Effector memory CD4-positive, alpha-beta T cell (primary cell): ENCODE data around the gene LYZL2.

Experiments
- DNase-seq, 3 donors: peaks; one replicate each; pipeline ENCODE4 v3.0.0-alpha.2; 2020
- H3K27ac ChIP-seq: 2 replicates; pipeline ENCODE4 v1.7.0; 2013; ENCODE audit warnings: mild to moderate bottlenecking, low read length, moderate library complexity; ENCODE audit not compliant: insufficient read depth, poor library complexity, severe bottlenecking
- H3K27me3 ChIP-seq: replicated peaks from 2 replicates; pipeline ENCODE4 v1.7.0; 2013; ENCODE audit warnings: mild to moderate bottlenecking, low read length; ENCODE audit not compliant: insufficient read depth, control insufficient read depth, poor library complexity, severe bottlenecking
- H3K36me3 ChIP-seq: 2 replicates; pipeline ENCODE4 v1.7.0; 2013; ENCODE audit warnings: mild to moderate bottlenecking, low read length, moderate library complexity; ENCODE audit not compliant: control insufficient read depth, insufficient read depth
- H3K4me1 ChIP-seq: 2 replicates; pipeline ENCODE4 v1.7.0; 2013; ENCODE audit warnings: low read length, mild to moderate bottlenecking; ENCODE audit not compliant: control insufficient read depth, insufficient read depth, poor library complexity, severe bottlenecking
- H3K4me3 ChIP-seq: 2 replicates; pipeline ENCODE4 v1.7.0; 2013; ENCODE audit warnings: low read length, low read depth, mild to moderate bottlenecking; ENCODE audit not compliant: insufficient read depth, poor library complexity, severe bottlenecking
- H3K9me3 ChIP-seq: 2 replicates; pipeline ENCODE4 v1.7.0; 2013; ENCODE audit warnings: mild to moderate bottlenecking, low read length, moderate library complexity; ENCODE audit not compliant: control insufficient read depth

Gene LYZL2

DNA sequence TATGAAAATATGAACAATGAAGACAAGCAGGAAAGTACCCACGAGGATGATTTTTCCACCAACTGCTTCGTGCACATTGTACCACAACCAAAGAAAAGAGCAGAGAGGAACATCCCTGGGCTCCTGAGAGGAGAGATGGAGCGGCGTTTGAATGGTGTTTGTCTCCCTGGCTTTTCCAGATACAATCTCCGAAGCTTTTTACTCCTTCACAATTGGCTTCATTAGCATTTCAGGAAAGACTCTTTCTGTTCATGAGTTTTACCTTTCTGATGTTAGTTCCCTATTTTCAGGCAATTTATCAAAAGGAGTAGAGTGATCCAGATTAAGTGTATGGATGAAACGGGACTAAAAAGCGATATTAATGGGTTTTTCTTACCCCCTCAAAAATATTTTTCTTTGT is 49.3 kb downstream of the LYZL2 start:
- H3K4me1 ChIP-seq, result peaks cover 5% of the 10 kb centered on the region
- H3K27ac ChIP-seq, result no peak overlapping the region
- H3K36me3 ChIP-seq, result no peaks in the 10 kb centered on the region
- H3K27me3 ChIP-seq, result no peaks in the 10 kb centered on the region
- H3K9me3 ChIP-seq, result no peaks in the 10 kb centered on the region
- no peak overlapping the region for H3K4me3 ChIP-seq
- no peak for DNase-seq

DNA sequence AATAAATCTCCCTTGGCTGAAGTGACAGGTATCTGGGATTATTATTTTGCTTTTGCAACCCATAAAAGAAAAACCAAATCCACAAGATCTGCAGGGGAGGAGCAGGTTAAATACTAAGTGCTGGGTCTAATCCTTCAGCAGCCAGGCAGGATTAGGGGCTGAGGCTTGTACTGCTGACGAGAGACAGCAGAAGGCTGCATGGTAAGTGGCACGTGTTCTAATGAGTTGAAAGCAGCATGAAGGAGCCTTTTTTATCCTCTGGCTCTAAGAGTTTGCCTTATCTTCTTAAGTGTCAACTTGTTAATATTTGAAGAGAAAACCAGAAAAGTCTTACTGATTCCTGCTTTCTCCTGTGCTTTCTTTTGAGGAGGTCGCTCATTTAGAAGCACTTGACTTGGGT is 50.0 kb downstream of the LYZL2 start:
- Histone ChIP-seq H3K36me3 (no peaks in the 10 kb centered on the region), H3K27me3 (no peaks in the 10 kb centered on the region), H3K27ac (no peak overlapping the region), H3K4me1 (peaks cover 5% of the 10 kb centered on the region), H3K4me3 (no peak overlapping the region), H3K9me3 (no peaks in the 10 kb centered on the region)
- no peak for DNase-seq

DNA sequence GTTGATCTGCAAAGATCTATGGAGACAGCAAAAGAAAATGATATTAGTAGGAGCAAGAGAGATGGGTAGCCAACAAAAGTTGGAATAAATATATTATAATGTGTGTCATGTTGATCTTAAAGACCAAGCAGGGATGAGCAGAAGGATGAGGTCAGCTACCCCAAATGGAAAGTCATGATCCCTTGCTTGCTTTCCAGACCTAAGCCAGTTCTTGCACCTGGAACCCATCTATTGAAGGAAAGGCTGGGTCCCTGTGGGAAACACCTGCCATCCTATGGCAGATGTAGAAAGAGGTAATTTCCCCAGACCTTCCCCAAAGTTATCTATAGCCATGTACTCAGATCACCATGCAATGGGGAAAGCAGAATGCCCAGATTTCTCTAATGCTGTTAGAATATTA is 52.5 kb downstream of the LYZL2 start:
- Histone ChIP-seq H3K4me1 (no peaks in the 10 kb centered on the region), H3K4me3 (no peak overlapping the region), H3K9me3 (no peaks in the 10 kb centered on the region), H3K27ac (no peak overlapping the region), H3K27me3 (no peaks in the 10 kb centered on the region), H3K36me3 (no peaks in the 10 kb centered on the region)
- DNase-seq, result no peak

DNA sequence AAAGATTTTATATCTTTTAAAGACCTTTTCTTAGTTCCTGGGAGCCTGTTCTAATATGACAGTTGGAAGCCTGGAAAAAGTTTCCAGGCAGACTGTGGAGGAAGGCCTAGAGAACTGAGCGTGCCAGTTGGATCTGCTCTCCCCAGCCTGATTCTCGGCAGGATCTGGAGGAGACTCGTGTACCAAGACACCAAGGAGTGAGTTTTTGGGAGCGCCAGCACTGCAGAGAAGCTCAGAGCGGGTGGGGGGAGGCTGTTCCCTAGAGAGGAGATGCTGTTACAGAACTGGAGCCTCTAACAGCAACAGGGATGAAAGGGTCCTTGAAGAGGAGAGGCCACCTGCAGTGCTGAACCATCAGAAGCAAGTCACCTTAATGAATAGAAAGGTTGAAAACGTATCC is 52.9 kb downstream of the LYZL2 start:
- Histone ChIP-seq H3K4me3 (no peak overlapping the region), H3K9me3 (no peaks in the 10 kb centered on the region), H3K4me1 (no peaks in the 10 kb centered on the region), H3K27me3 (no peaks in the 10 kb centered on the region), H3K27ac (no peak overlapping the region), H3K36me3 (no peaks in the 10 kb centered on the region)
- DNase-seq, result no peak

DNA sequence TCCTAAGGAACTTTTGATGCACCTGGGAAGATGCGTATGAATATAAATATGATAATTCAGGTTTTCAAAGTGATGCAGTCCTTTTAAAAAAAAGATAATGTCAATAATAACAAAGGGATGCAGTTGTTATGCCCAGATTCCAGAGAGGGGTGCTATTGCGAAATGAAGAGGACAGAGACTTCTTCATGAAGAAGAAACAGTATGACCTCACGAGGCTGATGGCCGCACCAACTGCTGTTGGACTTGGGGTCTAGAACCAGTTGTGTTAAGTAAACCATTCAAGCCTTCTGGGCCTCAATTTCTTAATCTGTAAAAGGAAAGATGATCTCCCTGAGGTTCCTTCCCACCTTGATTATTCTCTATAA is 55.1 kb downstream of the LYZL2 start:
- Histone ChIP-seq H3K4me3 (no peak overlapping the region), H3K4me1 (no peaks in the 10 kb centered on the region), H3K9me3 (no peaks in the 10 kb centered on the region), H3K36me3 (no peaks in the 10 kb centered on the region), H3K27ac (no peak overlapping the region), H3K27me3 (no peaks in the 10 kb centered on the region)
- no peak for DNase-seq

DNA sequence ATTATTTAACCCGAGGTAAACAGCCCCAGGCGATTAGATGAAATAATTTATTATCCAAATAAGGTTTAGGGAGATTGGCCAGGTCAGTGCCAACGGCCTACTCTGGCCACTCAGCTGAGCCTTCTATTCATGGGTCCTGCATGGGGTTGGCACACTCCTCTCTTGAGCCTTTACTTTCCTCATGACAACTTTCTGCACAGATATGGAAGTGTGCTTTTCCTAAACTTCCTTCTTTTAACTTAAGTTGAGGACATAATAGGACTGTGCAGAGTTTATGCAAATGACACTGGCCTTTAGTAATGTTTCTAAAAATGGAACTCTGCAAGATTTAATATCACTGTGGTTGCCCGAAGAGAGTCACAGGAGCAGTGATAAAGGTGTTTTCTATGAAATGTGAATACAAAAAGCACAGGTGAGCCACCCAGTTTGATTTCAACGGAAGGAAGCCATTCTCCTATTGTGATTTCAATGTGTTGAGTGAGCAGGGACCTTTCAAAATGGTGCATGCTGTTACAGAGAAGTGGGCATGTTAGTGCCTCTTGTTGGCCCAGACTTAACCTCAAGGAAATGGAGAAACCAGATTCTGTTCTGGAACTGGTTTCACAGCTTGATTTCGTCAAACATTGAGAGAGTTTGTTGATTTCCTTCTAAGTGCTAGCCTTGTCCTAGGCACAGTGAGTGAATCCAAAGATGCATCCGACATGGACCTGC is 55.7 kb downstream of the LYZL2 start:
- DNase-seq, result no peak
- no peaks in the 10 kb centered on the region for H3K36me3 ChIP-seq
- no peaks in the 10 kb centered on the region for H3K4me1 ChIP-seq
- no peak overlapping the region for H3K27ac ChIP-seq
- no peaks in the 10 kb centered on the region for H3K9me3 ChIP-seq
- no peaks in the 10 kb centered on the region for H3K27me3 ChIP-seq
- no peak overlapping the region for H3K4me3 ChIP-seq

DNA sequence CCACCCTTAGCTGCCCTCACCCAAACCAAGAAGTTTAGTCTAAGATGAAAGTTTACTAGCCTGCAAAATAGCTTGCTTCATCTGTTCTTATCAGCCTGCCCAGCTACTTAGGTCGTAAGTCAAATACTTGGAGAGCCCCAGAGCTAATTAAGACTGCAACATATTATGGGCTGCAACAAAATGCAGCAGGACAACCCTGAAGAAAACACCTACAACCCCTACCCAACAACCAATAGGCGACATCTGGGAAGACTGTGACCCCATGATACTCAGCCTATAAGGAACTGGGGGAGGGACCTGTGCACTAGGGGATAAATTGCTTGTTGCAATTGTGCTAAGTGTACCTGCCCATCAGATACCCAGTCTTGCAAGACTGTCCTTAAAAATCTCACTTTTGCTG is 64.1 kb downstream of the LYZL2 start:
- Histone ChIP-seq H3K36me3 (no peaks in the 10 kb centered on the region), H3K27me3 (no peaks in the 10 kb centered on the region), H3K4me1 (no peaks in the 10 kb centered on the region), H3K9me3 (no peaks in the 10 kb centered on the region), H3K27ac (no peak overlapping the region), H3K4me3 (no peak overlapping the region)
- no peak for DNase-seq

DNA sequence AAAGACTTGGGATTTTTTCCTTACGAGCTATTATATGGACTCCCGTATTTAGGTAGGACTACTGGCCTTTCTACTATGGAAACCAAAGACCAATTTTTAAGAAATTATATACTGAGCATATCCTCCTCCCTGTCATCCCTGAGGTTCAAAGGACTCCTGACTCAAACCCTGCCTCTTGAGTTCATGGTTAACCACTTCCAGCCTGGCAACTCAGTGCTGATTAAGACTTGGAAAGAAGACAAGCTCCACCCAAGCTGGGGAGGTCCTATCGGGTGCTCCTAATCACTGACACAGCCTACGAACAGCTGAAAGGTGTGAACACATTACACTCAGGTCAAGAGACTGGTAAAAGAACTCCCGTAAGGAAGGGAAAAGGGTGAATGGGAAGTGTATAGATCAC is 66.8 kb downstream of the LYZL2 start:
- no peaks in the 10 kb centered on the region for H3K36me3 ChIP-seq
- no peak overlapping the region for H3K4me3 ChIP-seq
- no peaks in the 10 kb centered on the region for H3K27me3 ChIP-seq
- no peak for DNase-seq
- H3K27ac ChIP-seq, result no peak overlapping the region
- no peaks in the 10 kb centered on the region for H3K9me3 ChIP-seq
- no peaks in the 10 kb centered on the region for H3K4me1 ChIP-seq
